ENCODE results near the gene LRCH3. TPM values are rescaled to one million over a fixed set of nuclear protein-coding genes. Genes with fewer than 3 reads are reported as not detected.
"Not testable (repeated sequence)": the region's sequence is repeated elsewhere in the genome, so short reads cannot be mapped to it uniquely, and the experiment has no call there.

LRCH3 gene
- total RNA-seq, 1 donor from 2014 or later = 154 TPM

DNA sequence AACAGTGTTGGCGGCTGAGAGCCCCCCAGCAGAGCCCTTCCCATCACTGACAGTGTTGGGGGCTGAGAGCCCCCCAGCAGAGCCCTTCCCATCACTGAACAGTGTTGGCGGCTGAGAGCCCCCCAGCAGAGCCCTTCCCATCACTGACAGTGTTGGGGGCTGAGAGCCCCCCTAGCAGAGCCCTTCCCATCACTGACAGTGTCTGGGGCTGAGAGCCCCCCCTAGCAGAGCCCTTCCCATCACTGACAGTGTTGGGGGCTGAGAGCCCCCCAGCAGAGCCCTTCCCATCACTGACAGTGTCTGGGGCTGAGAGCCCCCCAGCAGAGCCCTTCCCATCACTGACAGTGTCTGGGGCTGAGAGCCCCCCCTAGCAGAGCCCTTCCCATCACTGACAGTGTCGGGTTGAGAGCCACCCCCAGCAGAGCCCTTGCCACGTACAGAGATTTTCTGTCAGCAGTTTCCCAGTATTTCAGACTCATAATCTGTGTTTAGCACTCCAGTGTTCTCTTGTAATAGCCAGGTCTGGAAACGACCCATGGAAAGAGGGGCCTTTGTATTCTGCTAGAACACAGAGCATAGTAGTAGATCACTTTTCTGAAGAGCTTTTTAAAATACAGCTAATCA is 96.5 kb downstream of the LRCH3 start:
- not testable (repeated sequence) for DNase-seq

DNA sequence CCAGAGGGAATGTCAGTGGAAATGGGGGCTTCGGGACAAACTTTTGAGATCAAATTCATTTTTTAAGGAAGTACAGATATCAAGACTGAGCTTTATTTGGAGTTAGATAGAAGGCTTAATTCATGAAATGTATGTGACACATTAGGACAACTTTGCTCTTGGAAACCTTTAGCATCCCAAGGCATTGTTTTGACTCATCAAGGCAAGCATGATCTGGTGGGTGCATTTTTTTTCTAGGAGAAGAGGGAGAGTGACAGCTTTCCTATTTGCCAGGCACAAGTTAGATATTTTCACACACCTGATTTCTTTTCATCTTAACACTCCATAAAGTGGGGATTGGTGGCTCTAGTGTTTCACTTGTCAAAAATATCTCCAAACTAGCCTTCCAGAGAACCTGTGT is 97.5 kb downstream of the LRCH3 start:
- DNase-seq = no peak

DNA sequence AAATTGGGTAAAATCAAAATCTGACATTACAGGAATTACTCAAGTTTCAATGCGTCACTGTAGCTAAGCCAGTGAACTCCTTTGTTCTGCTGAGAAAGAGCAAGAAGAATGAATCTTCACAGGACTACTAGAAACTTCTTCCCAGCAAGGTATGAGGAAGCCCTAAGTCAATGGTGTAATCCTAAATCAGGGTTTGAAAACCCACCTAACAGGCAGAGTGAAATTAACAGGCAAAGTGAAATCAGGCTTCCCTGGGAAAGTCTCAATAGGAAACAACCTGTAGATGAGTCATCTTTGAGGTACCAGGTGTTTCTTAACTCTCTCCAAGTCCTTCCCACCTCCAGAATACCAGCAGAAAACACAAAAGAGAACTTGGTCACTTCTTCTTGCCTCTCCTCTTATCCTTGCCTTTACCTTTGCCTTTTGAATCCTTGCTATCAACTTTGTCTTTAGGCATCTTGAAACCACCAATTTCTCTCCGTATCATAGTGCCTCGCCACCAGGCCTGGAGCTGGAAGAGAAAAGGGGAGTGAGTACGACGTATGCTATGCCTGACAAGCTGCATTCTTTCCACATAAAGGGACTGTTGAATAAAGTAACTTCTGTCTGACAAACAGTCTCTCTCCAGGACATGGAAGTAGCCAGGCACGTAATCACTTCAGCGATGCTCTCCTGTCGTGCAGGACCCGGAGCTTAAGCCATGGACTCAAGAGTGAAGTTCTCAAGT is 98.3 kb downstream of the LRCH3 start:
- no peak for DNase-seq

DNA sequence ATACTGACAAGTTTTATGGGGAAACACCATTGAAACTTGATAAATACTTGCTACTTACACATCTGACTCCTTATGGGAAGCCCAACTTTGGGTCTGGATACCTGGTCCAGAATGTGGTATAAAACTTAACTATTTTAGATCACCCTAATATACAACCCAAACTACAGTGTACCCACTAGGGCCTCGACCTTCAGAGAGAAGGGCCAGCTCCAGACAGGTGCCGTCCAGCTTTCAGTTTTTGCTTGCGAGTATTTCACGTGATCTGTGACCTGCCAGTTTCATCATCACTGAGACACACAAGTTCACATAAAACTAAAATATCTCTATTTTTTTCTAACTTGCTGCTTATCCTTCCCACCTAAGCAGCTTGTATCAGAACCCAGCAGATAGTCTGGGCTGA is 99.6 kb downstream of the LRCH3 start:
- no peak for DNase-seq

DNA sequence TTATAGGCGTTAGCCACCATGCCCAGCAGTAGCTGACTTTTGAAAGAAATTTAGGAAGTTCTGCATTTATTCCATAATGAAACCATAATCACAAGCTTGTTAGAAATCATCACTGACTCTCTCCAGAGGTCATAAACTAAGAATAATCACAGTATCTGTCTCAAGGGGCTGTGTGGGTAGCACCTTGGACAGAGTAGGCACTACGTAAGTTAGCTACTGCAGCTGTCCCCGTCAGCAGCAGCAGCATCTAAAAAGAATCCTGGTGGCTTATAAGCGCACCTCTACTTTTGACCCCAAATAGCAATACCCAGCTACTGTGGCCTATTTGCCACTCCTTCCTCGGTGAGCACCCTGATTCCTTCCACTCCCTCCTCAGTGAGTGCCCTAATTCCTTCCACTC is 101.1 kb downstream of the LRCH3 start:
- no peak for DNase-seq

DNA sequence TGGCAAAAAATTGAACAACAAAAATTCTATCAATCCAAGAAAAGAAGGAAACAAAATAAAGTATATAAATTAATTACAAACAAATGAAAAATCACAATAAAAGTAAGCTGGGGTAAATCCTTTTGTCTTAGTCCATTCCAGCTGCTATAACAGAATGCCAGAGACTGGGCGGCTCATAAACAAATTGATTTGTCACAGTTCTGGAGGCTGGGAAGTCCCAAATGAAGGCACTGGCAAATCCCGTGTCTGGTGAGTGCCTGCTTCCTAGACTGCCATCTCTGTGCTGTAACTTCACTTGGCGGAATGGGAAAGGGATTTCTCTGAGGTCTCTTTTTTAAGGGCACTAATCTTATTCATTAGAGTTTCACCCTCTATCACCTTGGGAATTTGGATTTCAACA is 105.4 kb downstream of the LRCH3 start:
- no peak for DNase-seq

DNA sequence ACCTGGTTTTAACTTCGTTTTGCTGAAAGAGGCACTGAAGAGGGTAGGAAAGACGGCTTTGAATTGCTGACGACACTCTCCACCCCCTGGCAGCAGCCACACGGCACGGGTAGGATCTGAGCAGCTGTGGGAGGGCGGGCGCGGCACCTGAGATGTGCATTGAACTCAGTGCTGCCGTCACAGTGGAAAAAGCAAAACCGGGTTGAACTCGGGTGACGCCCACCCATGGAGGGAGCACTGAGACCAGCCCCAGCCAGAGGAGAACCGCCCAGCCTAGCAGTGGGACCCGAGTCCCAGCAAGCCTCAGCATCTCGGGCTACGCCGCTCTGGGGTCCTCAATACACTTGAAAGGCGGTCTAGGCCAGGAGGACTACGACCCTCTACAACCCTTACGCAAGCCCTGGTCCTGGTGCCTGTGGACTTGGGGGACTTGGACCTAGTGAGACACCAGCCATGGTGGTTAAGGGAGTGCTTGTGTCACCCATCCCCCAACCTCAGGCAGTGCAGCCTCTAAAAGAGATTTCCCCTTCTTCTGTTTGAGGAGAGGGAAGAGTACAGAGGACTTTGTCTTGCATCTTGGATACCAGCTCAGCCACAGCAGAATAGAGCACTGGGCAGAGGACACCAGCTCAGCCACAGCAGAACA is 108.9 kb downstream of the LRCH3 start:
- DNase-seq = no peak

DNA sequence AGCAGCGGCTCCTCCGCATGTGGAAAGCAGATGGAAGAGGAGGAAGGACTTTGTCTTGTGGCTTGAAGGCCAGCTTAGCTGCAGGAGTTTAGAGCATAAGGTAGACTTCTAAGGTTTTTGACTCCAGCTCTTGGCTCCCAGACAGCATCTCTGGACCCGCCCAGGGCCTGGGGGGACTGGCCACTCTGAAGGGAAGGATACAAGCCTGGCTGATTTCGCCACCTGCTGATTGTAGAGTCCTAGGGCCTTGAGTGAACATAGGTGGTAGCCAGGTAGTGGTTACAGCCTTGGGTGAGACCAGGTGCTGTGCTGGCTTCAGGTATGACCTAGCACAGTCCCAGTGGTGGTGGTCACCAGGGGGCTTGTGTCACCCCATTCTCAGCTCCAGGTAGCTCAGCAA is 110.6 kb downstream of the LRCH3 start:
- no peak for DNase-seq

DNA sequence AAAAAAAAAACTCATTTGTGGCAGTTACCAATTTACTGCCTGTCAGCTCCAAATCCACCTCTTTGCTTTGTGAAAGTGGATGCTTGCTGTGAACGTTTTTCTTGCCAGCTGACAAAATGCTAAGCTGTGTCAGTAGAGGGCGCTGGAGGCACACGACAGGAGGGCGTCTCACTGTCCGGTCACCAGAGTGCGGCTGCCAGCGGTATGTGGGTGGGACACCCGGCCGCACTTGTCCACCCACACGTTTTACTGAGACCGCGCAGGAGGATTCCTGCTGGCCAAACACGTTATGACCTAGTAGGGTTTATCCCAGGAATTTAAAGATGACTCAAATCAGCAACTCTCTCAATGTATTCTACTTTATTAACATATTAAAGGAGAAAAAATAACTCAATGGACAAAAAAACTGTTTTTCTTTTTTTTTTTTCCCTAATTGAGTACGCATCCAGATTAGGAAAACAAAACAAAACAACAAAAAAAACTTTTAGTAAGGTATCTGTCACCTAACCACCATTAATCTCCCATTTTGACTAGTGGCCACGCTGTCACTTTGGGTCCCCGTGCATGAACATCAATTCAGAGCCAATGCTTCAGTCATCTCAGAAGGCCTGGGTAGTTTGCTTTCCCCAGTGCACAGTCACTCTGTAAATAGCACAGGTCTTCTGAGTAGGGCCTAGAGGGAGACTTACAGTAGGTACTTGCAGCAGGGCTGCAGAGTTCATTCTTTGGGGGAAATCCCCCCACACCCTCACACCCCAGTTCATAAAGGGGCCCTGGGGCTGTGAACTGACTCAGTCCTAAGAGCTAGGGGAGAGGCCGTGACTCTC is 115.2 kb downstream of the LRCH3 start:
- DNase-seq = peak; percentile 94

DNA sequence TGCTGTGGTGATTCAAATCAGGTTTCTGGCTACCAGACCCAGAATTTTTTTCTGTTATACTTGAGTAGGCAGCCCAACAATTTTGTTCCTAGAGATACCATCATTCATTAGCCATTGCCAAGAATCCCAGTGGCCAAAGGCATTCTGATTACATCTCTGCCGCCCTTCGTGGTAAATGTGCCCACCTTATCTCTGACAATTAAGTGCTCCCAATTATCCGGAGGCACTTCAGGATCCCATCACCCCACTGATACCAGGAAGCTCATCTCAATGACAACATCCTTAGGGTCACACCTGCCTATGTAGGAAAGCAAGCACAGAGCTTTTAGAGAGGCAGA is 115.8 kb downstream of the LRCH3 start:
- DNase-seq = no peak

DNA sequence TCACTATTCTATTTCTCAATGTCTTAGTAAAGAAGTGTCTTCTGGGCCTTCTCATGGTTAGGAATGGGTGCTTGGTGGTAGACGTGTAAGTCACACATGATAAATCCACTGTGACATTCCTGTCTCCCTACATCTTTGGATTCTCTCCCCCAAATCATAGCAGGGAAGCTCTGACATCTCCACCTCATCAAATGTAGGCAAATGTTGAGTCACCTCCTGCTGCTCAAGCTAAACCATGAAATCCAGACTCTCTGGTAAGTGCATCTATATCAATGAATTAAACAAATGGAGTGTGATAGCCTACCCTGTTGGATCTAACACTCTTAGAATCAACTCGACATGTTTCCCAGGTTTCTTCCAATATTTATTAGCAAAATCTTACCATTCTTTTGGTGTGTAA is 116.1 kb downstream of the LRCH3 start:
- DNase-seq = no peak

DNA sequence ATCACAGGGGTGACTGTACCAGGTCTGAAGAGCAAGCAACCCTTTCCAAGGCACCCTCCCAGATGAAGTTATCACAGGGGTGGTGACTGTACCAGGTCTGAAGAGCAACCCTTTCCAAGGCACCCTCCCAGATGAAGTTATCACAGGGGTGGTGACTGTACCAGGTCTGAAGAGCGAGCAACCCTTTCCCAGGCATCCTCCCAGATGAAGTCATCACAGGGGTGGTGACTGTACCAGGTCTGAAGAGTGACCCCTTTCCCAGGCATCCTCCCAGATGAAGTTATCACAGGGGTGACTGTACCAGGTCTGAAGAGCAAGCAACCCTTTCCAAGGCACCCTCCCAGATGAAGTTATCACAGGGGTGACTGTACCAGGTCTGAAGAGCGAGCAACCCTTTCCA is 117.5 kb downstream of the LRCH3 start:
- not testable (repeated sequence) for DNase-seq

DNA sequence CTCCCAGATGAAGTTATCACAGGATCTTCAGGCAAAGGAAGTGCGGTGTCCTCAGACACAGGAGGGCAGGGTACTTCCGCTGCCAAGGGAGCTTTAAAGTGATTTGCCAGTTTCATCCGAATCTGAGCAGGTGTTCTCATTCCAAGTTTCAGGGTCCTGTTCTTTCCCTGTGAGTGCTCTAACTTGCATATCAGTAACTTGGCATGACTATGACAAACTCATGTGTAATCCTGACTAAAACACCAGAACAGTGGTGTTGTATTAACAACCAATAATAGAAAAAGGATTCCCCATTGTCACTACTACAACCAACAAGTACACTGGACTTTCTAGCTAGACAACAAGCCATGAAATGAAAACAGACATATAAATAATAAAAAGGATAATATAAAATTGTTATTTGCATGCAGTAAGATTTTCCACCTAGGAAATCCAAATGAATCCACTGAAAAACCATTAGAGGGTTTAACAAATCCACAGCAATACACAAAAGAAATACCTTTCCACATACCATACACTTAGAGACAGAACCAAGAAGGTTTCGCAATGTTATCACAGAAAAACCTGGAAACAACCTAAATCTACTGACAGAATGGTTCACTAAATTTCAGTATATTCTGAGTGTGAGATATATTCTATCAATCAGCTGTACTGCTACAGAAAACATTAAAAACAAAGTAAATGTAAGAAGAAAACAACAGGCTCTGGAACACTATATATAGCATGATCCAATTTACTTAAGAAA is 118.1 kb downstream of the LRCH3 start:
- no peak for DNase-seq

DNA sequence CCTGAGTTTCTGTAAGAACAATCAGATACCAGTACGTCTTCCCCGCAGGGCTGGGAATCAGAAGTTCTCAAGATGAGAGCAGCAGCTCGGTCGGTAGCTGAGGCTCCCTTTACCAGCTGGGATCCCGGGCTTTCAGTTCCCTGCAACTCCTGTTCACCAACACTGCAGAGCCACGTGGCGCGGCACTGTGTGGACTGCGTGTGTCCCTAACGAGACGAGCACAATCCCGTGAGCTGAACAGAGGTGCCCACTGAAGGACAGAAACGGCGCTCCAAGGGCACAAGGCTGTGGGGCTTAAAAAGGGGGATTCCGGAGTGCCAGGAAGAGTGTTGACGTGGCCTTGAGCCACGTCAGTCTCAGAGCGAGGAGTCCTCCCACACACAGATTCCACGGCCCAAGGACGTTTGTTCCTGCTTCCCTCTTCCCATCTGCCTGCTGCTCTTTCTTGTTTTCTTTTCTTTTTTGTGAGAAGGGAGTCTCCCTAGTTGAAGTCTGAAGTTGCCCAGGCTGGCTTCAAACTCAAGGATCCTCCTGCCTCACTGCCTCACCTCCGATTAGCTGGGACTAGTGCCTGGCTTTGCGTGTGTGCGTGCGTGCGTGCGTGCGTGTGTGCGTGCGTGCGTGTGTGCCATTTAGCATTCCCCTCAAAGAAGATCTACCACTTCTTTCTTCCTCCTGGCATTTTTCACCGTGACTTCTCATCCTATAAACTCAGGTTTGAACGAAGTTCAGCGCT is 121.9 kb downstream of the LRCH3 start:
- DNase-seq = no peak

DNA sequence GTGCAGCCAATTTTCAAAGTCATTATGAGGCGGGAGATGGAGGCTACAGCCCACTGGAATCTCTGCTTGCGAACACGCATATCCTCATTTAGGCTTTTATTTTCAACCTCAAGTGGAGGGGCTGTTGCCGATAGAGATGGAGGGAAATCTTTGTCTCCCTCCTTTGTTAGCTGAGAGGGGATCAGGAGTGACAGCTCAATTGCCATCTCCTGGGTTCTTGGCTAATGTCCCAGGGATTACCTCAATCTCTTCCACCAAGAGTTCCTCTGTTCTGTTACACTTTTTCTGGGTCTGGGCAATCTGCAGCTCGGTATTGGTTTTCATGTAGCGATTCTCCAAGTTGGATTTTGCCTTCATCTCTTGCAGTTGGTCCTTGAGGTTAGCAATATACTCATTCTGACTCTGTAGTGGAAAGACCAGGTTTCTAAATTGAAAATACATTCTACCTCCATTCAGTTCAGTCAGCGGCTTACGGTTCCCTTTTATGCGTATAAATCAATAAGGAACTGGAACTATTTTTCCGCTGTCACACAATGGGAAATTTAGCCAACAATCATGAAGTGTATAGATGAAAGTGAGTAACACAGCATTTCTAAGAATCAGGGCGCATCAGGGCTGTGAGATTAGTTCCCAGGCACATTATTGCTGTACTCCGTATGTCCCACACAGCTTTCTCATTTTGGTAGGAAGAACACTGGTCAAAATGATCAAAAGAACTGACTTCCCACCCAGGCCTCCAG is 122.8 kb downstream of the LRCH3 start:
- DNase-seq = no peak

DNA sequence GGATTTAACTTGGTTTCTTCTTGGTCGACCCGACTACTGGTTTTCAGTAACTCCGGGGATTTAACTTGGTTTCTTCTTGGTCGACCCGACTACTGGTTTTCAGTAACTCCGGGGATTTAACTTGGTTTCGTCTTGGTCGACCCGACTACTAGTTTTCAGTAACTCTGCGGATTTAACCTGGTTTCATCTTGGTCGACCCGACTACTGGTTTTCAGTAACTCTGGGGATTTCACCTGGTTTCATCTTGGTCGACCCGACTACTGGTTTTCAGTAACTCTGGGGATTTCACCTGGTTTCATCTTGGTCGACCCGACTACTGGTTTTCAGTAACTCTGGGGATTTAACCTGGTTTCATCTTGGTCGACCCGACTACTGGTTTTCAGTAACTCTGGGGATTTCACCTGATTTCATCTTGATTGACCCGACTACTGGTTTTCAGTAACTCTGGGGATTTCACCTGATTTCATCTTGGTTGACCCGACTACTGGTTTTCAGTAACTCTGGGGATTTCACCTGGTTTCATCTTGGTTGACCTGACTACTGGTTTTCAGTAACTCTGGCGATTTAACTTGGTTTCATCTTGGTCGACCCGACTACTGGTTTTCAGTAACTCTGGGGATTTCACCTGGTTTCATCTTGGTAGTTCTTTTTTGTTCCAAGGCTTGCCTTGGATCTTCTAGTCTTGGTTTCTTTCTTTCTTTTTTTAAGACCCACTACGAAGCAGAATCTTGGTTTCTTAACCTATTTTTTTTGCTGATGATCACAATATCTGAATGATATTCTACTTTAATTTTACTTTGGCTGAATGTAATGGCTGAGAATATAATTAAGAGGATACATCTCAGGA is 130.6 kb downstream of the LRCH3 start:
- DNase-seq = not testable (repeated sequence)

DNA sequence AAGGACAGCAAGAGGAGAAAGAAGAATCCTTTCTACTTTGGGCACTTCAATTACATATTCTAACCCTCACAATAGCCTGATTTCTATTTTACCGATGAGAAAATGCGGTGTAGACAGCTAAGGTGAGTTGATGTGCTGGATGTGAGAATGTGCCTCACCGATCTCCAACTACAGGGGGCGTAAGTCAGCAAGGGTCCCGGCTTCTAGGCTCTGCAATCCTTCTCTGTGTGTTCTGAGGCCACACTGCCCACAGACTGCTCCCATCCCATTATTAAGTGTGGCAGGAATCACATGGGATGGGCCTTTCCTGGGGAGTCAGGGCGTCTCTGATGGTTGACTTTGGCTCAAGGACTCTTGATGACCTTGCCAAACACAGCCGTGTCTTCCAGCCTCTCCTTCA is 135.4 kb downstream of the LRCH3 start:
- peak; percentile 19 for DNase-seq

DNA sequence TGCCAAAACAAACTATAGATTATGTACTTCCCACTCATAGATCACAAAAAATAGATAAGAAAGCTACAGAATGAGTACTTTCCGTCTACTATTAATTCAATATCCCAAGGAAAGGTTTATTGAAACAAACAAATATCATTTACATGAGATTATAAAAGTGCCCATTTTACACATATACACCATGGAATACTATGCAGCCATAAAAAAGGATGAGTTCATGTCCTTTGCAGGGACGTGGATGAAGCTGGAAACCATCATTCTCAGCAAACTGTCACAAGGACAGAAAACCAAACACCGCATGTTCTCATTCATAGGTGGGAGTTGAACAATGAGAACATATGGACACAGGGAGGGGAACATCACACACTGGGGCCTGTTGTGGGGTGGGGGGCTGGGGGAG is 136.5 kb downstream of the LRCH3 start:
- DNase-seq = not testable (repeated sequence)

DNA sequence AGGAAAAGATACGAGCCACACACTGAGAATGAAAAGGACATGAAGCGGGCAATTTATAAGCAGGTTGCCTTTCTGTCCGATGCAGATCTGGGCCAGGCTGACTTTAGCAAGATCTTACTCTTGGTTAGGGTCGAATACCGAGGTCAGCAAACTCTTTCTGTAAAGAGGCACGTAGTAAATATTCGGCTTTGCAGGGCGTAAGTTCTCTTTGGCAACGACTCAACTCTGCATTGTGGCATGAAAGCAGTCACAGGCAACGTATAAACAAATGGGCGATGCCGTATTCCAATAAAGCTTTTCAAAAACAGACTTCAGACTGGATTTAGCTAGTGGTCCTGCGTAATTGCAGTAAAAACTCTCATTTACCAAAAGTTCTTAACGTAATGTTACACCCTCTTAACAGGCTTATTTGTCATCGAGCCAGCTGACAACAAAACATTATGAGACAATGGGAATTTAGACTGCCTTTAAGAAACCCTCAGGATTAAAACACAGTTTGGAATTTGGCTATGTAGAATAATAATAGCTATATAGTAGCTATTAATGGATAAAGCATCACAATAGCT is 145.8 kb downstream of the LRCH3 start:
- DNase-seq = no peak

Measured in dermis blood vessel endothelial cell (primary cell).